Lung (tissue), 12 donors: ENCODE data around the gene RAB7B. TPM values are rescaled to one million over a fixed set of nuclear protein-coding genes. Genes with fewer than 3 reads are reported as not detected.
A peak's percentile ranks its signal among the peaks of the same experiment; 100 is the strongest.

Experiments used
- ATAC-seq: fragments of 200-7000 bp; cut with Tn5 transposase; one replicate; pipeline ENCODE4 v1.9.1; 2020; ENCODE audit warnings: moderate number of reproducible peaks; ENCODE audit not compliant: insufficient read depth, low FRiP score
- DNase-seq, 3 donors: peaks; one replicate each; pipeline ENCODE4 v3.0.0-alpha.2; 2013 to 2017
- H3K27ac ChIP-seq, 2 donors: one replicate each; pipeline ENCODE4 v1.5.1; 2013; ENCODE audit warnings: mild to moderate bottlenecking in 2 of 2, moderate library complexity in 2 of 2, control low read depth in 1 of 2, inconsistent platforms in 1 of 2, low read depth in 1 of 2, low read length in 1 of 2
- H3K27me3 ChIP-seq, 3 donors: one replicate each; pipeline ENCODE4 v1.5.1; 2013; ENCODE audit warnings: low read length in 2 of 3; ENCODE audit not compliant: control insufficient read depth in 3 of 3, insufficient read depth in 3 of 3
- H3K36me3 ChIP-seq, 4 donors: one replicate each; pipeline ENCODE4 v1.5.1; 2013; ENCODE audit warnings: low read length in 4 of 4, mild to moderate bottlenecking in 1 of 4, moderate library complexity in 1 of 4; ENCODE audit not compliant: control insufficient read depth in 4 of 4, insufficient read depth in 4 of 4
- H3K4me1 ChIP-seq, 5 donors: one replicate each; pipeline ENCODE4 v1.5.1; 2013; ENCODE audit warnings: low read length in 5 of 5, mild to moderate bottlenecking in 2 of 5, moderate library complexity in 1 of 5; ENCODE audit not compliant: control insufficient read depth in 5 of 5, insufficient read depth in 5 of 5
- H3K4me3 ChIP-seq: one replicate; pipeline ENCODE4 v1.5.1; 2013; ENCODE audit warnings: mild to moderate bottlenecking, control low read depth, moderate library complexity
- H3K9ac ChIP-seq, 2 donors: one replicate each; pipeline ENCODE4 v1.5.1; 2013; ENCODE audit warnings: low read length in 2 of 2, control low read depth in 1 of 2; ENCODE audit not compliant: insufficient read depth in 1 of 2
- H3K9me3 ChIP-seq, 4 donors: one replicate each; pipeline ENCODE4 v1.5.1; 2013; ENCODE audit warnings: low read length in 3 of 4, mild to moderate bottlenecking in 1 of 4, moderate library complexity in 1 of 4; ENCODE audit not compliant: control insufficient read depth in 4 of 4, insufficient read depth in 3 of 4
- CTCF ChIP-seq: IDR thresholded peaks from 2 replicates; pipeline ENCODE4 v1.5.1; 2012; ENCODE audit warnings: mild to moderate bottlenecking; ENCODE audit errors: control extremely low read depth, extremely low read depth
- WGBS, 2 donors: extraction: QIAGEN DNeasy Blood & Tissue Kit; methylation state at CpG; one replicate each; pipeline ENCODE4 v1.1.7; 2013; 5-methylcytosine and 5-hydroxymethylcytosine counted together
- polyA plus RNA-seq, 2 donors: library from polyadenylated mRNA; stranded (reverse); fragments of 200-250 nt; gene quantifications; one replicate each; pipeline ENCODE4 v1.2.1, GENCODE V29; 2013
- total RNA-seq, 2 donors: library from RNA; depleted of rRNA in 1 of 2; stranded (reverse); fragments of >200 nt in 1 of 2; gene quantifications; one replicate each; pipeline ENCODE4 v1.2.1, GENCODE V29; 2014 to 2021
- donor health status: control.
- donor health status: control.
- donor health status: Bipolar disorder and iron deficiency.
- donor health status: healthy.
- donor health status: DM: yes; HTN: yes; CAD: no.

The RAB7B gene
- total and polyA plus RNA-seq, 4 donors: 3.4 to 16.2 (median 4.4) TPM

GRCh38 chr1:206037581-206037980 is 34.4 kb upstream of the RAB7B start:
- 85 to 92% methylated on average over 9 of the region's 9 CpGs for WGBS, 2 donors
- DNase-seq: no peak

GRCh38 chr1:206036663-206037455 is 33.7 kb upstream of the RAB7B start:
- peak in 1 of 3 donors; percentile 13 for DNase-seq
- H3K27ac ChIP-seq: no peak overlapping the region
- no peak for TF ChIP-seq CTCF
- no peaks in the 10 kb centered on the region for H3K9me3 ChIP-seq
- no peak for ATAC-seq
- no peak overlapping the region for H3K4me3 ChIP-seq
- 11 to 22% methylated on average over 2 of the region's 2 CpGs for WGBS, 2 donors
- peaks cover 0 to 2% (median 0%) of the 10 kb centered on the region in 3 donors for H3K27me3 ChIP-seq
- no peak overlapping the region for H3K9ac ChIP-seq
- H3K36me3 ChIP-seq: no peaks in the 10 kb centered on the region
- peaks cover 0 to 4% (median 0%) of the 10 kb centered on the region in 5 donors for H3K4me1 ChIP-seq

More at GRCh38 chr1:206037581-206037980, 34.4 kb upstream of the RAB7B start:
- no peak for ATAC-seq
- Histone ChIP-seq H3K9me3 (no peaks in the 10 kb centered on the region), H3K27me3 (peaks cover 0 to 2% (median 0%) of the 10 kb centered on the region in 3 donors), H3K4me1 (peaks cover 0 to 4% (median 0%) of the 10 kb centered on the region in 5 donors), H3K9ac (no peak overlapping the region), H3K27ac (no peak overlapping the region), H3K4me3 (no peak overlapping the region), H3K36me3 (no peaks in the 10 kb centered on the region)
- no peak for TF ChIP-seq CTCF

- Histone ChIP-seq H3K36me3 (no peaks in the 10 kb centered on the region), H3K4me3 (no peak overlapping the region), H3K27me3 (peaks cover 0 to 2% (median 0%) of the 10 kb centered on the region in 3 donors), H3K9ac (no peak overlapping the region), H3K27ac (peak overlapping the region in 1 of 2 donors; percentile 20), H3K9me3 (no peaks in the 10 kb centered on the region), H3K4me1 (peaks cover 0 to 4% (median 0%) of the 10 kb centered on the region in 5 donors)
- 11 to 38% methylated on average over 5 of the region's 5 CpGs for WGBS, 2 donors
- ATAC-seq (no peak), DNase-seq (no peak)
- TF ChIP-seq CTCF: no peak
Measured at GRCh38 chr1:206035027-206035426, 31.8 kb upstream of the RAB7B start.
